Upper lobe of right lung (tissue), 1 donor: Measurements from ENCODE around the gene CRNKL1. TPM values are rescaled to one million over a fixed set of nuclear protein-coding genes. Genes with fewer than 3 reads are reported as not detected.
"Not testable (repeated sequence)": the region's sequence is repeated elsewhere in the genome, so short reads cannot be mapped to it uniquely, and the experiment has no call there.

Experiments
- ATAC-seq: fragments of 200-7000 bp; cut with Tn5 transposase; one replicate; pipeline ENCODE4 v1.9.1; 2020; ENCODE audit warnings: mild to moderate bottlenecking, moderate library complexity
- DNase-seq: peaks from one replicate; pipeline ENCODE4 v3.0.0-alpha.2; 2020
- H3K27ac ChIP-seq: fragments of 200-600 bp; one replicate; pipeline ENCODE4 v1.8.0; 2022
- H3K27me3 ChIP-seq: fragments of 200-600 bp; one replicate; pipeline ENCODE4 v1.8.0; 2022; ENCODE audit warnings: mild to moderate bottlenecking
- H3K36me3 ChIP-seq: fragments of 200-600 bp; one replicate; pipeline ENCODE4 v1.8.0; 2022
- H3K4me1 ChIP-seq: fragments of 200-600 bp; one replicate; pipeline ENCODE4 v1.8.0; 2022
- H3K4me3 ChIP-seq: fragments of 200-600 bp; one replicate; pipeline ENCODE4 v1.8.0; 2022; ENCODE audit warnings: mild to moderate bottlenecking
- H3K9me3 ChIP-seq: fragments of 200-600 bp; one replicate; pipeline ENCODE4 v1.8.0; 2022
- intact Hi-C: fragments of 100-400 bp; cut with DNase I; formaldehyde crosslinking; loops from one replicate; pipeline ENCODE4 v1.11.0; 2022
- total RNA-seq: library from RNA; stranded (reverse); fragmentation: NEBNext Ultra II Directional; extraction: Animal tissue kit (Norgen Biotek cat#: 25700); gene quantifications from one replicate; pipeline ENCODE4 v1.2.1, GENCODE V29; 2021
- TF ChIP-seq, protein P1 (sequence below): fragments of 200-600 bp; IDR thresholded peaks from one replicate; pipeline ENCODE4 v1.8.0; 2022; ENCODE audit warnings: antibody characterized with exemption
- donor health status: DM: no; HTN: yes; CAD: no; lungs with severe emphysema.

The CRNKL1 gene
- total RNA-seq, 1 donor from 2014 or later, result 20.2 TPM

GRCh38 chr20:20014659-20015058 is 37.6 kb downstream of the CRNKL1 start:
- DNase-seq, result no peak
- no peak for ATAC-seq
- Histone ChIP-seq H3K36me3 (no peaks in the 10 kb centered on the region), H3K4me1 (peaks cover 43% of the 10 kb centered on the region), H3K4me3 (no peak overlapping the region), H3K9me3 (no peaks in the 10 kb centered on the region), H3K27ac (no peak overlapping the region), H3K27me3 (no peaks in the 10 kb centered on the region)
- TF ChIP-seq, protein P1, sequence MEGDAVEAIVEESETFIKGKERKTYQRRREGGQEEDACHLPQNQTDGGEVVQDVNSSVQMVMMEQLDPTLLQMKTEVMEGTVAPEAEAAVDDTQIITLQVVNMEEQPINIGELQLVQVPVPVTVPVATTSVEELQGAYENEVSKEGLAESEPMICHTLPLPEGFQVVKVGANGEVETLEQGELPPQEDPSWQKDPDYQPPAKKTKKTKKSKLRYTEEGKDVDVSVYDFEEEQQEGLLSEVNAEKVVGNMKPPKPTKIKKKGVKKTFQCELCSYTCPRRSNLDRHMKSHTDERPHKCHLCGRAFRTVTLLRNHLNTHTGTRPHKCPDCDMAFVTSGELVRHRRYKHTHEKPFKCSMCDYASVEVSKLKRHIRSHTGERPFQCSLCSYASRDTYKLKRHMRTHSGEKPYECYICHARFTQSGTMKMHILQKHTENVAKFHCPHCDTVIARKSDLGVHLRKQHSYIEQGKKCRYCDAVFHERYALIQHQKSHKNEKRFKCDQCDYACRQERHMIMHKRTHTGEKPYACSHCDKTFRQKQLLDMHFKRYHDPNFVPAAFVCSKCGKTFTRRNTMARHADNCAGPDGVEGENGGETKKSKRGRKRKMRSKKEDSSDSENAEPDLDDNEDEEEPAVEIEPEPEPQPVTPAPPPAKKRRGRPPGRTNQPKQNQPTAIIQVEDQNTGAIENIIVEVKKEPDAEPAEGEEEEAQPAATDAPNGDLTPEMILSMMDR, result no peak
- intact Hi-C loops, result no loop called here

DNA sequence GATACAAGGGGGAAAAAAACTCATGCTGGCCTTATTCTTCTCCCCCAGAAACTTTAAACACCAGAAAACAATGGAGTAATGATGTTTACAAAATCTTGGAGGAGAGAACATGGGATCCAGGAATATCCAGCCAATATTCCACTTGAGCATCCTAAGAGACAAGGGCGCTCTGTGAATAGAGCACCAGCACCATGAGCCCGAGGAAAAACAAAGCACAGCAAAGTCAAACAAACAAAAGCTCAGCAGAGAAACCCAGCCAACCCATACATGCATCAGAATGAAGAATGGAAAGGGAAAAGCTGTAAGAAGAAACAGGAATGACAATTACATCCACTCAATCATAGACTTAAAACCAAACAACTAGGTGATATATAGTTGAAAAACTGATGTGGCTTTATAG is 39.7 kb downstream of the CRNKL1 start:
- Histone ChIP-seq H3K27me3 (no peaks in the 10 kb centered on the region), H3K4me1 (peaks cover 28% of the 10 kb centered on the region), H3K27ac (no peak overlapping the region), H3K9me3 (no peaks in the 10 kb centered on the region), H3K36me3 (no peaks in the 10 kb centered on the region), H3K4me3 (no peak overlapping the region)
- no peak for ATAC-seq
- TF ChIP-seq, protein P1, result no peak
- DNase-seq, result no peak
- intact Hi-C loops, result no loop called here

- H3K4me1 ChIP-seq, result peaks cover 22% of the 10 kb centered on the region
- H3K36me3 ChIP-seq, result no peaks in the 10 kb centered on the region
- DNase-seq (no peak), ATAC-seq (no peak)
- intact Hi-C loops, result no loop called here
- no peaks in the 10 kb centered on the region for H3K9me3 ChIP-seq
- H3K4me3 ChIP-seq, result no peak overlapping the region
- no peaks in the 10 kb centered on the region for H3K27me3 ChIP-seq
- H3K27ac ChIP-seq, result peak overlapping the region; percentile 55
- TF ChIP-seq, protein P1, result no peak
Observed at GRCh38 chr20:20010639-20011500, 41.4 kb downstream of the CRNKL1 start.

DNA sequence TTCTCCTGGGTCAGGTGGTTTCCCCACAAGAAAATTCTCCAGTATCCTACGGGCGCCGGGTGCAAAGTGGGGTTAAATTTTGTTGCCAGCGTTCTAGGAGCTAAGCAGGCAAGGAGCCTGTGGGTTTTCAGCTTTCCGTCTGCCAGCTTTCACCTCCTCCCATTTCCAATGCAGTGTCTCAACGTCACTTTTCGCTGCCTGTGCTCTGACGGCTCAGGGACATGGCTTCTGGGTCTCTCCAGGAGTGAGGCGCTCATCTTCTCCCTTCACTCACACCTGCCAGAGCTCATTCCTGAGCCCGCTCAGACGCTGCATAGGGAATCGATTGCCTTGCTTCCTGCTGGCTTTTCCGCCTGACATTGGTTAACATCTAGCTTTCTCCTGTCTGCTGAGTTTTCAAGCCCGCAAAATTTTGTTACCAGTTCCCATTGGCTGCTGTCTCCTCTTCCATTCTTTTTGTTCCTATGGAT is 42.4 kb downstream of the CRNKL1 start:
- TF ChIP-seq, protein P1, result no peak
- Histone ChIP-seq H3K4me1 (peaks cover 28% of the 10 kb centered on the region), H3K4me3 (no peak overlapping the region), H3K9me3 (no peaks in the 10 kb centered on the region), H3K36me3 (no peaks in the 10 kb centered on the region), H3K27me3 (no peaks in the 10 kb centered on the region), H3K27ac (peak overlapping the region; percentile 9)
- intact Hi-C loops, result no loop called here
- no peak for ATAC-seq
- no peak for DNase-seq

GRCh38 chr20:20005342-20005741 is 46.9 kb downstream of the CRNKL1 start:
- intact Hi-C loops, result no loop called here
- Histone ChIP-seq H3K4me1 (peaks cover 28% of the 10 kb centered on the region), H3K4me3 (no peak overlapping the region), H3K27ac (no peak overlapping the region), H3K27me3 (no peaks in the 10 kb centered on the region), H3K9me3 (no peaks in the 10 kb centered on the region), H3K36me3 (peaks cover 29% of the 10 kb centered on the region)
- ATAC-seq (no peak), DNase-seq (no peak)
- TF ChIP-seq, protein P1, result no peak

GRCh38 chr20:20003955-20004322 is 48.3 kb downstream of the CRNKL1 start:
- DNase-seq, ATAC-seq, H3K27me3 ChIP-seq, intact Hi-C loops, H3K9me3 ChIP-seq: not testable (repeated sequence)
- Histone ChIP-seq H3K4me1 (peaks cover 27% of the 10 kb centered on the region), H3K27ac (peak overlapping the region; percentile 72), H3K4me3 (peak overlapping the region; percentile 5), H3K36me3 (peaks cover 40% of the 10 kb centered on the region)
